ENCODE measurements around the gene GRIN3B.
A peak's percentile ranks its signal among the peaks of the same experiment; 100 is the strongest.

Gene GRIN3B

GRCh38 chr19:953445-954271 is 46.6 kb upstream of the GRIN3B start:
- Histone ChIP-seq H3K27ac (ENCODE audit: extremely low read depth, low read depth, low read length) (no peak overlapping the region), H3K9me3 (ENCODE audit: control insufficient read depth, insufficient read depth, low read depth, low read length) (no peaks in the 10 kb centered on the region), H3K4me1 (ENCODE audit: control insufficient read depth, insufficient read depth, low read length) (no peaks in the 10 kb centered on the region), H3K36me3 (ENCODE audit: control insufficient read depth in 2 of 2, insufficient read depth in 1 of 2, low read length in 2 of 2) (no peaks in the 10 kb centered on the region), H3K4me3 (ENCODE audit: low read depth, low read length) (no peak overlapping the region)
- POLR2A ChIA-PET = interaction anchor here (0.6 kb wide), 1 partner anchor 1978 kb away, joined by 4 read pairs; no protein-coding TSS in a partner anchor
- TF ChIP-seq PATZ1 (tag by site-specific recombination; IDR thresholded peaks at IDR 0.05) (peak; percentile 27), ZNF473 (tag by site-specific recombination; IDR thresholded peaks at IDR 0.05) (no peak), ZNF610 (tag by site-specific recombination; IDR thresholded peaks at IDR 0.05; ENCODE audit: borderline replicate concordance) (no peak), PRDM10 (tag by site-specific recombination; IDR thresholded peaks at IDR 0.05) (no peak), KLF9 (tag by site-specific recombination; IDR thresholded peaks at IDR 0.05; ENCODE audit: low read depth) (no peak), ZFHX2 (tag by site-specific recombination; conservative IDR thresholded peaks at IDR 0.05) (peak; percentile 44)
- CTCF ChIA-PET = no interaction called here

GRCh38 chr19:954272-954671 is 45.9 kb upstream of the GRIN3B start:
- no peak overlapping the region for H3K27ac ChIP-seq (ENCODE audit: extremely low read depth, low read depth, low read length)
- H3K4me1 ChIP-seq (ENCODE audit: control insufficient read depth, insufficient read depth, low read length) = no peaks in the 10 kb centered on the region
- TF ChIP-seq ZNF664 (tag by site-specific recombination; IDR thresholded peaks at IDR 0.05) (peak; percentile 23; the same call in 1 of the 2 replicates), ZNF76 (tag by site-specific recombination; IDR thresholded peaks at IDR 0.05; ENCODE audit: borderline replicate concordance, low read depth) (no peak)
- ChIA-PET POLR2A (no interaction called here), CTCF (no interaction called here)
- H3K4me3 ChIP-seq (ENCODE audit: low read depth, low read length) = no peak overlapping the region
- no peaks in the 10 kb centered on the region for H3K36me3 ChIP-seq (ENCODE audit: control insufficient read depth in 2 of 2, insufficient read depth in 1 of 2, low read length in 2 of 2)
- no peaks in the 10 kb centered on the region for H3K9me3 ChIP-seq (ENCODE audit: control insufficient read depth, insufficient read depth, low read depth, low read length)

GRCh38 chr19:954672-955494 is 45.3 kb upstream of the GRIN3B start:
- no peak overlapping the region for H3K27ac ChIP-seq (ENCODE audit: extremely low read depth, low read depth, low read length)
- no peaks in the 10 kb centered on the region for H3K4me1 ChIP-seq (ENCODE audit: control insufficient read depth, insufficient read depth, low read length)
- ChIA-PET POLR2A (interaction anchor here (0.6 kb wide), 1 partner anchor 193 kb away, joined by 3 read pairs; no protein-coding TSS in a partner anchor), CTCF (interaction anchor here (1.0 kb wide), 1 partner anchor 16 kb away, joined by 5 read pairs; no protein-coding TSS in a partner anchor)
- no peak overlapping the region for H3K4me3 ChIP-seq (ENCODE audit: low read depth, low read length)
- H3K36me3 ChIP-seq (ENCODE audit: control insufficient read depth in 2 of 2, insufficient read depth in 1 of 2, low read length in 2 of 2) = peaks cover 0 to 2% of the 10 kb centered on the region in 2 experiments; a peak in 1 of 3 replicates
- H3K9me3 ChIP-seq (ENCODE audit: control insufficient read depth, insufficient read depth, low read depth, low read length) = no peaks in the 10 kb centered on the region
- TF ChIP-seq ZBTB6 (tag by site-specific recombination; IDR thresholded peaks at IDR 0.05) (no peak), KLF17 (tag by site-specific recombination; IDR thresholded peaks at IDR 0.05) (0 out of 2 replicates have a peak, but pooled peaks have one; percentile 24), ZNF248 (tag by site-specific recombination; IDR thresholded peaks at IDR 0.05) (no peak), SP7 (tag by site-specific recombination; IDR thresholded peaks at IDR 0.05) (no peak), SETDB1 (IDR thresholded peaks at IDR 0.05; ENCODE audit: insufficient read length, low read length) (no peak), ZBTB8A (tag by site-specific recombination; IDR thresholded peaks at IDR 0.05) (peak; percentile 53), GLI2 (tag by site-specific recombination; IDR thresholded peaks at IDR 0.05; ENCODE audit: borderline replicate concordance, low read depth) (no peak), ZNF571 (tag by site-specific recombination; IDR thresholded peaks at IDR 0.05) (no peak)
